Lower leg skin (tissue), 4 donors: Measurements from ENCODE around the gene ST3GAL5. TPM values are rescaled to one million over a fixed set of nuclear protein-coding genes. Genes with fewer than 3 reads are reported as not detected.
A peak's percentile ranks its signal among the peaks of the same experiment; 100 is the strongest.

ENCODE experiments used
- DNase-seq, 2 donors: peaks; one replicate each; pipeline ENCODE4 v3.0.0-alpha.2; 2019; ENCODE audit warnings: low spot score in 2 of 2
- H3K4me3 ChIP-seq: fragments of 200-600 bp; sonication (generic); 2 replicates; pipeline ENCODE4 v1.5.1; 2017; ENCODE audit warnings: mild to moderate bottlenecking, low read depth; ENCODE audit not compliant: poor library complexity, severe bottlenecking
- CTCF ChIP-seq, 3 donors: fragments of 450-650 bp; IDR thresholded peaks; one replicate each; pipeline ENCODE4 v1.5.1; 2016; ENCODE audit warnings: antibody characterized with exemption in 3 of 3, mild to moderate bottlenecking in 3 of 3, moderate library complexity in 2 of 3
- POLR2A ChIP-seq, 2 donors: fragments of 450-650 bp; IDR thresholded peaks; one replicate each; pipeline ENCODE4 v1.6.1; 2016 to 2017; ENCODE audit warnings: antibody characterized with exemption in 2 of 2, mild to moderate bottlenecking in 1 of 2, moderate library complexity in 1 of 2
- WGBS, 2 donors: methylation state at CpG; one replicate each; pipeline ENCODE4 v1.1.5; 2018; 5-methylcytosine and 5-hydroxymethylcytosine counted together
- intact Hi-C: fragments of 100-400 bp; cut with DNase I; formaldehyde crosslinking; loops from one replicate; pipeline ENCODE4 v1.15.0; 2023; ENCODE audit warnings: low total_unique reads
- total RNA-seq, 4 donors: library from RNA; depleted of rRNA; stranded (reverse); fragments of >200 nt; gene quantifications; one replicate each; pipeline ENCODE4 v1.1.0, GENCODE V29; 2016

Gene ST3GAL5
- total RNA-seq, 4 donors from 2014 or later: 6.9 to 8.6 (median 8.1) TPM

GRCh38 chr2:85813982-85814801 is 74.6 kb downstream of the ST3GAL5 start:
- peak; percentile 86 to 97 for DNase-seq
- intact Hi-C loops: loop anchor here (2.0 to 10.0 kb wide), 3 partner anchors 59 to 169 kb away; partner anchors contain the start of gene ATOH8
- H3K4me3 ChIP-seq: no peak overlapping the region
- 29 to 33% methylated on average over 13 of the region's 13 CpGs for WGBS, 2 donors
- TF ChIP-seq POLR2A (IDR thresholded peaks at IDR 0.05) (no peak), CTCF (IDR thresholded peaks at IDR 0.05) (peak in 1 of 3 donors; percentile 92)

GRCh38 chr2:85813211-85813981 is 75.4 kb downstream of the ST3GAL5 start:
- DNase-seq: peak in 1 of 2 donors; percentile 66
- no peak overlapping the region for H3K4me3 ChIP-seq
- 87% methylated on average over 7 of the region's 7 CpGs for WGBS, 2 donors
- intact Hi-C loops: loop anchor here (10.0 kb wide), 2 partner anchors 59 to 169 kb away; partner anchors contain the start of gene ATOH8
- TF ChIP-seq POLR2A (IDR thresholded peaks at IDR 0.05): no peak
- no peak for TF ChIP-seq CTCF (IDR thresholded peaks at IDR 0.05)

GRCh38 chr2:85812094-85812735 is 76.6 kb downstream of the ST3GAL5 start:
- intact Hi-C loops: loop anchor here (10.0 kb wide), 2 partner anchors 57 to 167 kb away; partner anchors contain the start of gene ATOH8
- TF ChIP-seq CTCF (IDR thresholded peaks at IDR 0.05) (no peak), POLR2A (IDR thresholded peaks at IDR 0.05) (no peak)
- peak in 1 of 2 donors; percentile 72 for DNase-seq
- no peak overlapping the region for H3K4me3 ChIP-seq
- WGBS, 2 donors: 83 to 88% methylated on average over 8 to 10 of the region's 10 CpGs

GRCh38 chr2:85811180-85812093 is 77.4 kb downstream of the ST3GAL5 start:
- TF ChIP-seq POLR2A (IDR thresholded peaks at IDR 0.05): no peak
- TF ChIP-seq CTCF (IDR thresholded peaks at IDR 0.05): no peak
- DNase-seq: peak; percentile 60 to 93
- H3K4me3 ChIP-seq: no peak overlapping the region
- intact Hi-C loops: loop anchor here (10.0 kb wide), 2 partner anchors 57 to 167 kb away; partner anchors contain the start of gene ATOH8
- 42 to 49% methylated on average over 24 to 25 of the region's 41 CpGs for WGBS, 2 donors
